Esophagus mucosa (tissue), 1 donor: Measurements from ENCODE around the gene KCNG2. TPM values are rescaled to one million over a fixed set of nuclear protein-coding genes. Genes with fewer than 3 reads are reported as not detected.

Experiments used
- ATAC-seq: fragments of 200-7000 bp; cut with Tn5 transposase; one replicate; pipeline ENCODE4 v1.9.1; 2020
- total RNA-seq: library from RNA; stranded (reverse); gene quantifications from one replicate; pipeline ENCODE4 v1.2.4, GENCODE V29; 2023
- donor health status: DM: yes; HTN: yes; CAD: no.

Gene KCNG2
- total RNA-seq, 1 donor from 2014 or later, result 0.20 TPM

GRCh38 chr18:79912409-79912991, 114.8 kb downstream of the KCNG2 start:
- peak; percentile 55 for ATAC-seq

GRCh38 chr18:79912994-79913831, 115.5 kb downstream of the KCNG2 start:
- ATAC-seq, result peak; percentile 17

- ATAC-seq, result no peak
Observed at GRCh38 chr18:79914614-79915160, 116.9 kb downstream of the KCNG2 start.

- no peak for ATAC-seq
Observed at GRCh38 chr18:79915161-79916127, 117.7 kb downstream of the KCNG2 start.

GRCh38 chr18:79916128-79916494, 118.4 kb downstream of the KCNG2 start:
- no peak for ATAC-seq

GRCh38 chr18:79916546-79917168, 118.9 kb downstream of the KCNG2 start:
- no peak for ATAC-seq

GRCh38 chr18:79917169-79917852, 119.6 kb downstream of the KCNG2 start:
- ATAC-seq, result no peak

- no peak for ATAC-seq
Observed at GRCh38 chr18:79917853-79918614, 120.3 kb downstream of the KCNG2 start.

GRCh38 chr18:79918615-79919011, 120.9 kb downstream of the KCNG2 start:
- ATAC-seq, result peak; percentile 37

- ATAC-seq, result no peak
Observed at GRCh38 chr18:79919089-79919488, 121.4 kb downstream of the KCNG2 start.

- peak; percentile 16 for ATAC-seq
Observed at GRCh38 chr18:79921984-79922965, 124.5 kb downstream of the KCNG2 start.

GRCh38 chr18:79922971-79923411, 125.3 kb downstream of the KCNG2 start:
- no peak for ATAC-seq

GRCh38 chr18:79923896-79924585, 126.3 kb downstream of the KCNG2 start:
- ATAC-seq, result no peak

- ATAC-seq, result peak; percentile 14
Observed at GRCh38 chr18:79924814-79925731, 127.3 kb downstream of the KCNG2 start.

GRCh38 chr18:79926306-79926705, 128.6 kb downstream of the KCNG2 start:
- ATAC-seq, result no peak

- ATAC-seq, result peak; percentile 43
Observed at GRCh38 chr18:79926715-79927606, 129.2 kb downstream of the KCNG2 start.
